SK-N-SH (cell line): ENCODE results near the gene RPAP2.
A peak's percentile ranks its signal among the peaks of the same experiment; 100 is the strongest.

Experiments used
- GATA2 ChIP-seq: sonication (generic); formaldehyde crosslinking; IDR thresholded peaks from 2 replicates; pipeline ENCODE4 v1.5.0; 2020; ENCODE audit warnings: mild to moderate bottlenecking, missing genetic modification reagents
- JUND ChIP-seq: IDR thresholded peaks from 2 replicates; pipeline ENCODE4 v1.4.0; 2012
- MEF2A ChIP-seq: IDR thresholded peaks from 2 replicates; pipeline ENCODE4 v1.4.0; 2012; ENCODE audit warnings: low read depth, borderline replicate concordance
- MXI1 ChIP-seq: IDR thresholded peaks from 2 replicates; pipeline ENCODE4 v1.6.1; 2012; ENCODE audit warnings: mild to moderate bottlenecking, low read depth, low read length, improper control_type of control experiment
- NRF1 ChIP-seq: IDR thresholded peaks from 2 replicates; pipeline ENCODE4 v1.6.1; 2012; ENCODE audit warnings: low read depth, mild to moderate bottlenecking, low read length
- RAD21 ChIP-seq: IDR thresholded peaks from 2 replicates; pipeline ENCODE4 v1.6.1; 2012; ENCODE audit warnings: mild to moderate bottlenecking, low read length
- RCOR1 ChIP-seq: fragments of 150-350 bp; IDR thresholded peaks from 2 replicates; pipeline ENCODE4 v1.6.1; 2017; ENCODE audit warnings: antibody characterized with exemption, low read length
- RFX5 ChIP-seq: IDR thresholded peaks from 2 replicates; pipeline ENCODE4 v1.6.1; 2012; ENCODE audit warnings: mild to moderate bottlenecking, improper control_type of control experiment, low read length
- SMC3 ChIP-seq: IDR thresholded peaks from 2 replicates; pipeline ENCODE4 v1.6.1; 2012; ENCODE audit warnings: low read depth, low read length, improper control_type of control experiment
- TF ChIP-seq, protein P1 (sequence below): fragments of 200-600 bp; sonication (generic); IDR thresholded peaks from 2 replicates; pipeline ENCODE4 v1.6.1; 2017; ENCODE audit warnings: antibody characterized with exemption, mild to moderate bottlenecking, moderate library complexity
- TF ChIP-seq, protein P2 (sequence below): IDR thresholded peaks from 2 replicates; pipeline ENCODE4 v1.4.0; 2012; ENCODE audit warnings: low read depth, borderline replicate concordance
- TF ChIP-seq, protein P3 (sequence below): IDR thresholded peaks from 2 replicates; pipeline ENCODE4 v1.4.0; 2012; ENCODE audit warnings: low read depth
- TF ChIP-seq, protein P4 (sequence below): fragments of 150-350 bp; IDR thresholded peaks from 2 replicates; pipeline ENCODE4 v1.6.1; 2017; ENCODE audit warnings: antibody characterized with exemption, low read length, low read depth, borderline replicate concordance
- TF ChIP-seq, protein P5 (sequence below): IDR thresholded peaks from 2 replicates; pipeline ENCODE4 v1.6.1; 2012; ENCODE audit warnings: mild to moderate bottlenecking, low read depth, low read length, moderate library complexity

DNA sequence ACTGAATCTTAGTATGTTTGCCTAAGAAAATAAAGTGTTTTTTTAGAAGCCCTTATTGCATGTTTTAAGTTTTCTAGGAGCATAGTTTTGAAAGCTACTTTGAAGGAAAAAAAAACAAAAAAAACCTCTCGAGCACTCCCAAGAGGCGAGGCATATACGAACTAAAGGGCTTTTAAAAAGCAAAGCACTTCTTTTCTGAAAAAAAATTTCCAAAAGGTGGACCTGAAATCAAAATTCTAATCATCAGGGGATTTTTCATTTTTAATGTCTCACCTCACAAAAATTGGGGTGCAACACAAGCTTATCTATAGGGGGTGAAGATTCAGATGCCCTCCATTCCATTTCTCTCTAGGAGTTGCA is 666 bp upstream of the RPAP2 start:
- TF ChIP-seq, protein P1, sequence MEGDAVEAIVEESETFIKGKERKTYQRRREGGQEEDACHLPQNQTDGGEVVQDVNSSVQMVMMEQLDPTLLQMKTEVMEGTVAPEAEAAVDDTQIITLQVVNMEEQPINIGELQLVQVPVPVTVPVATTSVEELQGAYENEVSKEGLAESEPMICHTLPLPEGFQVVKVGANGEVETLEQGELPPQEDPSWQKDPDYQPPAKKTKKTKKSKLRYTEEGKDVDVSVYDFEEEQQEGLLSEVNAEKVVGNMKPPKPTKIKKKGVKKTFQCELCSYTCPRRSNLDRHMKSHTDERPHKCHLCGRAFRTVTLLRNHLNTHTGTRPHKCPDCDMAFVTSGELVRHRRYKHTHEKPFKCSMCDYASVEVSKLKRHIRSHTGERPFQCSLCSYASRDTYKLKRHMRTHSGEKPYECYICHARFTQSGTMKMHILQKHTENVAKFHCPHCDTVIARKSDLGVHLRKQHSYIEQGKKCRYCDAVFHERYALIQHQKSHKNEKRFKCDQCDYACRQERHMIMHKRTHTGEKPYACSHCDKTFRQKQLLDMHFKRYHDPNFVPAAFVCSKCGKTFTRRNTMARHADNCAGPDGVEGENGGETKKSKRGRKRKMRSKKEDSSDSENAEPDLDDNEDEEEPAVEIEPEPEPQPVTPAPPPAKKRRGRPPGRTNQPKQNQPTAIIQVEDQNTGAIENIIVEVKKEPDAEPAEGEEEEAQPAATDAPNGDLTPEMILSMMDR = peak; percentile 52
- TF ChIP-seq, protein P2, sequence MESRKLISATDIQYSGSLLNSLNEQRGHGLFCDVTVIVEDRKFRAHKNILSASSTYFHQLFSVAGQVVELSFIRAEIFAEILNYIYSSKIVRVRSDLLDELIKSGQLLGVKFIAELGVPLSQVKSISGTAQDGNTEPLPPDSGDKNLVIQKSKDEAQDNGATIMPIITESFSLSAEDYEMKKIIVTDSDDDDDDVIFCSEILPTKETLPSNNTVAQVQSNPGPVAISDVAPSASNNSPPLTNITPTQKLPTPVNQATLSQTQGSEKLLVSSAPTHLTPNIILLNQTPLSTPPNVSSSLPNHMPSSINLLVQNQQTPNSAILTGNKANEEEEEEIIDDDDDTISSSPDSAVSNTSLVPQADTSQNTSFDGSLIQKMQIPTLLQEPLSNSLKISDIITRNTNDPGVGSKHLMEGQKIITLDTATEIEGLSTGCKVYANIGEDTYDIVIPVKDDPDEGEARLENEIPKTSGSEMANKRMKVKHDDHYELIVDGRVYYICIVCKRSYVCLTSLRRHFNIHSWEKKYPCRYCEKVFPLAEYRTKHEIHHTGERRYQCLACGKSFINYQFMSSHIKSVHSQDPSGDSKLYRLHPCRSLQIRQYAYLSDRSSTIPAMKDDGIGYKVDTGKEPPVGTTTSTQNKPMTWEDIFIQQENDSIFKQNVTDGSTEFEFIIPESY = no peak
- TF ChIP-seq GATA2 (no peak), NRF1 (no peak), RAD21 (no peak), RFX5 (no peak), SMC3 (no peak), JUND (no peak), MXI1 (no peak), RCOR1 (no peak), MEF2A (no peak)
- TF ChIP-seq, protein P3, sequence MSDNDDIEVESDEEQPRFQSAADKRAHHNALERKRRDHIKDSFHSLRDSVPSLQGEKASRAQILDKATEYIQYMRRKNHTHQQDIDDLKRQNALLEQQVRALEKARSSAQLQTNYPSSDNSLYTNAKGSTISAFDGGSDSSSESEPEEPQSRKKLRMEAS = no peak
- TF ChIP-seq, protein P4, sequence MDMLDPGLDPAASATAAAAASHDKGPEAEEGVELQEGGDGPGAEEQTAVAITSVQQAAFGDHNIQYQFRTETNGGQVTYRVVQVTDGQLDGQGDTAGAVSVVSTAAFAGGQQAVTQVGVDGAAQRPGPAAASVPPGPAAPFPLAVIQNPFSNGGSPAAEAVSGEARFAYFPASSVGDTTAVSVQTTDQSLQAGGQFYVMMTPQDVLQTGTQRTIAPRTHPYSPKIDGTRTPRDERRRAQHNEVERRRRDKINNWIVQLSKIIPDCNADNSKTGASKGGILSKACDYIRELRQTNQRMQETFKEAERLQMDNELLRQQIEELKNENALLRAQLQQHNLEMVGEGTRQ = no peak
- TF ChIP-seq, protein P5, sequence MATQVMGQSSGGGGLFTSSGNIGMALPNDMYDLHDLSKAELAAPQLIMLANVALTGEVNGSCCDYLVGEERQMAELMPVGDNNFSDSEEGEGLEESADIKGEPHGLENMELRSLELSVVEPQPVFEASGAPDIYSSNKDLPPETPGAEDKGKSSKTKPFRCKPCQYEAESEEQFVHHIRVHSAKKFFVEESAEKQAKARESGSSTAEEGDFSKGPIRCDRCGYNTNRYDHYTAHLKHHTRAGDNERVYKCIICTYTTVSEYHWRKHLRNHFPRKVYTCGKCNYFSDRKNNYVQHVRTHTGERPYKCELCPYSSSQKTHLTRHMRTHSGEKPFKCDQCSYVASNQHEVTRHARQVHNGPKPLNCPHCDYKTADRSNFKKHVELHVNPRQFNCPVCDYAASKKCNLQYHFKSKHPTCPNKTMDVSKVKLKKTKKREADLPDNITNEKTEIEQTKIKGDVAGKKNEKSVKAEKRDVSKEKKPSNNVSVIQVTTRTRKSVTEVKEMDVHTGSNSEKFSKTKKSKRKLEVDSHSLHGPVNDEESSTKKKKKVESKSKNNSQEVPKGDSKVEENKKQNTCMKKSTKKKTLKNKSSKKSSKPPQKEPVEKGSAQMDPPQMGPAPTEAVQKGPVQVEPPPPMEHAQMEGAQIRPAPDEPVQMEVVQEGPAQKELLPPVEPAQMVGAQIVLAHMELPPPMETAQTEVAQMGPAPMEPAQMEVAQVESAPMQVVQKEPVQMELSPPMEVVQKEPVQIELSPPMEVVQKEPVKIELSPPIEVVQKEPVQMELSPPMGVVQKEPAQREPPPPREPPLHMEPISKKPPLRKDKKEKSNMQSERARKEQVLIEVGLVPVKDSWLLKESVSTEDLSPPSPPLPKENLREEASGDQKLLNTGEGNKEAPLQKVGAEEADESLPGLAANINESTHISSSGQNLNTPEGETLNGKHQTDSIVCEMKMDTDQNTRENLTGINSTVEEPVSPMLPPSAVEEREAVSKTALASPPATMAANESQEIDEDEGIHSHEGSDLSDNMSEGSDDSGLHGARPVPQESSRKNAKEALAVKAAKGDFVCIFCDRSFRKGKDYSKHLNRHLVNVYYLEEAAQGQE = no peak
